Choroid plexus epithelial cell (primary cell): Measurements from ENCODE around the gene ENOX1.

Experiments
- DNase-seq: peaks from one replicate; pipeline ENCODE4 v3.0.0-alpha.2; 2010; ENCODE audit warnings: low read depth
- H3K4me3 ChIP-seq: 2 replicates; pipeline ENCODE4 v1.5.1; 2011; ENCODE audit warnings: low read depth, mild to moderate bottlenecking, control low read depth, low read length, moderate library complexity
- CTCF ChIP-seq: conservative IDR thresholded peaks from 2 replicates; pipeline ENCODE4 v1.5.1; 2011; ENCODE audit warnings: low read depth, mild to moderate bottlenecking, control low read depth, inconsistent platforms, low read length, moderate library complexity

ENOX1 gene

GRCh38 chr13:43363156-43363953 is 423.4 kb downstream of the ENOX1 start:
- peak; percentile 53 for DNase-seq
- H3K4me3 ChIP-seq, result no peak overlapping the region
- no peak for TF ChIP-seq CTCF

- H3K4me3 ChIP-seq, result no peak overlapping the region
- DNase-seq, result no peak
- no peak for TF ChIP-seq CTCF
Observed at GRCh38 chr13:43362556-43362955, 424.2 kb downstream of the ENOX1 start.

- no peak overlapping the region for H3K4me3 ChIP-seq
- TF ChIP-seq CTCF, result no peak
- peak; percentile 10 for DNase-seq
Observed at GRCh38 chr13:43360892-43361610, 425.7 kb downstream of the ENOX1 start.

GRCh38 chr13:43360171-43360570 is 426.6 kb downstream of the ENOX1 start:
- no peak overlapping the region for H3K4me3 ChIP-seq
- no peak for TF ChIP-seq CTCF
- no peak for DNase-seq

GRCh38 chr13:43359536-43359935 is 427.2 kb downstream of the ENOX1 start:
- DNase-seq, result no peak
- no peak overlapping the region for H3K4me3 ChIP-seq
- no peak for TF ChIP-seq CTCF

- no peak for TF ChIP-seq CTCF
- no peak for DNase-seq
- no peak overlapping the region for H3K4me3 ChIP-seq
Observed at GRCh38 chr13:43357564-43357963, 429.2 kb downstream of the ENOX1 start.
